Dermis microvascular lymphatic vessel endothelial cell (primary cell): Measurements from ENCODE around the gene HUNK. TPM values are rescaled to one million over a fixed set of nuclear protein-coding genes. Genes with fewer than 3 reads are reported as not detected.

Source experiments
- DNase-seq, 2 donors: peaks; one replicate each; pipeline versions ENCODE4 v3.0.0 to v3.0.0-alpha.2; 2010; ENCODE audit warnings: low read depth in 2 of 2
- total RNA-seq: library from RNA; depleted of rRNA; stranded (reverse); fragments of >200 nt; gene quantifications from 2 replicates; pipeline ENCODE4 v1.2.1, GENCODE V29; 2014

HUNK gene
- total RNA-seq, 1 donor from 2014 or later: under 0.01 TPM

GRCh38 chr21:32044205-32045180, 171.7 kb downstream of the HUNK start:
- no peak for DNase-seq

DNA sequence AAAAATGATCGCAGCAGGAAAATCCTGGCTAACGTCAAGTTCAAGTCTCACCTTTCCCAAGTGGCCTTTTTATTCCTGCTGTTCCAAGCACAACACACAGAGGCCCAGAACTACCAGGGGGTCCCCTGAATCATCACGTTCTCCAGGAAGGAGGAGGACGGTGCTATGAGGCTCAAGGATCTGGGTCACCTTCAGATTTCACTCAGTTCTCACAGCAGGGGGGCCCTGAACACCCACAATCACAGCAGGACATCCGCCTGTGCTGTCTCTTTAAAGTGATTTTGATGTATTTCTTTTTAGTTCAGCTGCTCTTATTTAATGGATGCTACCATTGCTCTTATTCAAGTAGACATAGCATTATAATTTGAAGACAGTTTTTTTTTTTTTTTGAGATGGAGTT, 173.4 kb downstream of the HUNK start:
- DNase-seq: no peak

DNA sequence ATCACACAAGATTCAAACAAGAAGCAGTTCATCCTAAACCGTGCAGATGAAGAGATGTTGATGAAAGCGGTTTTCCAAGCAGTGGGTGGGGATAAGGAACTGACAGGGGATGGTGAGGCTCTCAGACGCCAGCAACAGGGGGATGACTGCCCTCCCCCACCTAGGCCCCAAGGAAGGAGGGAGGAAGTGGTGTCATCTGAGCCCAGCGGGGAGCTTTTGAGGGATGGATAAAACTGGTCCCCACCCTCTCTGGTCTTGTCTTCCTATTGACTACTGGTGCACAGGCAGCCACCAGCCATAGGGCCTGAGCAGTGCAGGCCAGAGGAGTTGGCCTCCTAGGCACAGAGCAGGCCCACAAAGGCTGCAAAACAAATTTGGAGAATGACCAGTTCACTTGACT, 175.5 kb downstream of the HUNK start:
- no peak for DNase-seq

Other genes with a start within 250 kb of the HUNK start
- gene SOD1, start 213.3 kb upstream of the HUNK start, total RNA-seq: 133 and 183 TPM in 2 replicates
- 2.6 and 4.6 TPM in 2 replicates for gene SCAF4, start 140.9 kb upstream of the HUNK start, total RNA-seq